Smooth muscle cell (in vitro differentiated cells): ENCODE measurements around the gene GAB2. TPM values are rescaled to one million over a fixed set of nuclear protein-coding genes. Genes with fewer than 3 reads are reported as not detected.

Source experiments
- DNase-seq: peaks from one replicate; lab custom pipeline; 2025; ENCODE audit not compliant: unreplicated experiment; lab: John Stamatoyannopoulos, UW
- H2AFZ ChIP-seq: fragments of 200-600 bp; sonication (generic); 2 replicates; pipeline ENCODE4 v1.6.0; 2016; ENCODE audit warnings: antibody characterized with exemption, low read depth, mild to moderate bottlenecking
- H3F3A ChIP-seq: fragments of 200-600 bp; sonication (generic); 2 replicates; pipeline ENCODE4 v1.6.0; 2017; ENCODE audit warnings: antibody characterized with exemption, low read depth
- H3K27ac ChIP-seq: fragments of 200-600 bp; sonication (generic); 2 replicates; pipeline ENCODE4 v1.5.1; 2016; ENCODE audit warnings: low read depth, mild to moderate bottlenecking
- H3K27me3 ChIP-seq: fragments of 200-600 bp; sonication (generic); 2 replicates; pipeline ENCODE4 v1.6.1; 2016; ENCODE audit warnings: low read depth, mild to moderate bottlenecking
- H3K36me3 ChIP-seq: fragments of 200-600 bp; sonication (generic); 2 replicates; pipeline ENCODE4 v1.5.1; 2016; ENCODE audit warnings: low read depth
- H3K4me1 ChIP-seq: fragments of 200-600 bp; sonication (generic); 2 replicates; pipeline ENCODE4 v1.5.1; 2016; ENCODE audit warnings: low read depth
- H3K4me2 ChIP-seq: fragments of 200-600 bp; sonication (generic); 2 replicates; pipeline ENCODE4 v1.6.0; 2016; ENCODE audit warnings: mild to moderate bottlenecking
- H3K4me3 ChIP-seq: fragments of 200-600 bp; sonication (generic); 2 replicates; pipeline ENCODE4 v1.5.1; 2016; ENCODE audit warnings: mild to moderate bottlenecking
- H3K79me2 ChIP-seq: fragments of 200-600 bp; sonication (generic); 2 replicates; pipeline ENCODE4 v1.6.0; 2016; ENCODE audit warnings: low read depth, mild to moderate bottlenecking
- H3K9ac ChIP-seq: fragments of 200-600 bp; sonication (generic); 2 replicates; pipeline ENCODE4 v1.6.0; 2016; ENCODE audit warnings: low read depth
- H3K9me3 ChIP-seq: fragments of 200-600 bp; sonication (generic); replicated peaks from 2 replicates; pipeline ENCODE4 v1.5.1; 2016; ENCODE audit warnings: low read depth
- H4K20me1 ChIP-seq: fragments of 200-600 bp; sonication (generic); 2 replicates; pipeline ENCODE4 v1.6.0; 2016; ENCODE audit warnings: low read depth
- CTCF ChIP-seq: fragments of 200-600 bp; sonication (generic); IDR thresholded peaks from 2 replicates; pipeline ENCODE4 v1.5.1; 2017; ENCODE audit warnings: borderline replicate concordance, mild to moderate bottlenecking, antibody characterized with exemption; ENCODE audit not compliant: insufficient read depth, poor library complexity, severe bottlenecking
- WGBS: methylation state at CpG from one replicate; pipeline ENCODE4 v1.1.7; 2016; ENCODE audit warnings: low lambda C conversion rate; 5-methylcytosine and 5-hydroxymethylcytosine counted together
- polyA plus RNA-seq: library from polyadenylated mRNA; unstranded; fragments of >200 nt; fragmentation: Nextera tagmentation; extraction: Ambion mirVana; gene quantifications from 2 replicates; pipeline ENCODE4 v1.2.1, GENCODE V29; 2016
- total RNA-seq: library from RNA; depleted of rRNA; stranded (reverse); fragments of >200 nt; gene quantifications from 2 replicates; pipeline ENCODE4 v1.2.3, GENCODE V29; 2014

Gene GAB2
- total and polyA plus RNA-seq, 2 experiments from 2014 or later = 4.2 to 9.7 TPM

GRCh38 chr11:78299000-78299710 is 118.5 kb downstream of the GAB2 start:
- H4K20me1 ChIP-seq = no peaks in the 10 kb centered on the region
- no peaks in the 10 kb centered on the region for H3K36me3 ChIP-seq
- peaks cover 63% of the 10 kb centered on the region for H3K79me2 ChIP-seq
- no peak for TF ChIP-seq CTCF
- peaks cover 32% of the 10 kb centered on the region for H3K4me1 ChIP-seq
- H3K27ac ChIP-seq = peak overlapping the region; percentile 46
- 89% methylated on average over 2 of the region's 2 CpGs for WGBS
- no peak for DNase-seq
- H2AFZ ChIP-seq = no peak overlapping the region
- no peak overlapping the region for H3K4me3 ChIP-seq
- no peaks in the 10 kb centered on the region for H3K27me3 ChIP-seq
- no peak overlapping the region for H3K9ac ChIP-seq
- peaks cover 7% of the 10 kb centered on the region for H3F3A ChIP-seq
- H3K9me3 ChIP-seq = no peaks in the 10 kb centered on the region
- no peak overlapping the region for H3K4me2 ChIP-seq

- WGBS = 90% methylated on average over 1 of the region's 1 CpG
- Histone ChIP-seq H3F3A (peaks cover 7% of the 10 kb centered on the region), H3K4me2 (no peak overlapping the region), H3K9me3 (no peaks in the 10 kb centered on the region), H3K27me3 (no peaks in the 10 kb centered on the region), H3K4me1 (peaks cover 32% of the 10 kb centered on the region), H4K20me1 (no peaks in the 10 kb centered on the region), H3K4me3 (no peak overlapping the region), H3K79me2 (peaks cover 59% of the 10 kb centered on the region), H3K9ac (no peak overlapping the region), H3K36me3 (no peaks in the 10 kb centered on the region), H3K27ac (peak overlapping the region; percentile 46), H2AFZ (no peak overlapping the region)
- DNase-seq = no peak
- TF ChIP-seq CTCF = no peak
Measured at GRCh38 chr11:78298291-78298771, 119.3 kb downstream of the GAB2 start.

- Histone ChIP-seq H3K36me3 (no peaks in the 10 kb centered on the region), H4K20me1 (no peaks in the 10 kb centered on the region), H3K9ac (peak overlapping the region; percentile 75), H3K4me3 (no peak overlapping the region), H3F3A (peaks cover 7% of the 10 kb centered on the region), H3K79me2 (peaks cover 51% of the 10 kb centered on the region), H3K9me3 (no peaks in the 10 kb centered on the region), H3K27me3 (no peaks in the 10 kb centered on the region), H3K4me2 (peak overlapping the region; percentile 44), H3K27ac (peak overlapping the region; percentile 85), H2AFZ (no peak overlapping the region), H3K4me1 (peaks cover 32% of the 10 kb centered on the region)
- no peak for DNase-seq
- TF ChIP-seq CTCF = no peak
- 68% methylated on average over 8 of the region's 8 CpGs for WGBS
Measured at GRCh38 chr11:78295991-78296930, 121.4 kb downstream of the GAB2 start.
